Right forelimb (tissue), 1 donor: ENCODE measurements around the gene ZNF787.
"Not testable (repeated sequence)": the region's sequence is repeated elsewhere in the genome, so short reads cannot be mapped to it uniquely, and the experiment has no call there.

Source experiments
- DNase-seq: peaks from one replicate; pipeline ENCODE4 v3.0.0-alpha.2; 2018

Gene ZNF787

GRCh38 chr19:56121180-56122167, at the start of gene ZNF787:
Gene ZNF787, minus strand, starts transcription at chr19:56121295. Its CDS starts 18,078 bp downstream, at chr19:56103217.
- peak; percentile 99 for DNase-seq

GRCh38 chr19:56170261-56170660, 49.2 kb upstream of the ZNF787 start:
- DNase-seq = no peak

GRCh38 chr19:56167064-56167578, 46.0 kb upstream of the ZNF787 start:
- DNase-seq = no peak

- DNase-seq = no peak
Observed at GRCh38 chr19:56163097-56163496, 42.0 kb upstream of the ZNF787 start.

- no peak for DNase-seq
Observed at GRCh38 chr19:56162258-56162657, 41.2 kb upstream of the ZNF787 start.

GRCh38 chr19:56161534-56161933, 40.4 kb upstream of the ZNF787 start:
- no peak for DNase-seq

GRCh38 chr19:56159622-56160271, 38.7 kb upstream of the ZNF787 start:
- no peak for DNase-seq

GRCh38 chr19:56159009-56159559, 38.0 kb upstream of the ZNF787 start:
- no peak for DNase-seq

- no peak for DNase-seq
Observed at GRCh38 chr19:56158170-56158757, 37.2 kb upstream of the ZNF787 start.

GRCh38 chr19:56156768-56157167, 35.7 kb upstream of the ZNF787 start:
- no peak for DNase-seq

- DNase-seq = no peak
Observed at GRCh38 chr19:56155124-56155687, 34.1 kb upstream of the ZNF787 start.

- DNase-seq = no peak
Observed at GRCh38 chr19:56153507-56153906, 32.4 kb upstream of the ZNF787 start.

- no peak for DNase-seq
Observed at GRCh38 chr19:56152644-56153043, 31.5 kb upstream of the ZNF787 start.

GRCh38 chr19:56150358-56150757, 29.3 kb upstream of the ZNF787 start:
- no peak for DNase-seq

GRCh38 chr19:56149656-56150038, 28.6 kb upstream of the ZNF787 start:
- DNase-seq = no peak

- DNase-seq = not testable (repeated sequence)
Observed at GRCh38 chr19:56148955-56149655, 28.0 kb upstream of the ZNF787 start.

GRCh38 chr19:56148096-56148495, 27.0 kb upstream of the ZNF787 start:
- no peak for DNase-seq

GRCh38 chr19:56147307-56147706, 26.2 kb upstream of the ZNF787 start:
- DNase-seq = no peak

- DNase-seq = no peak
Observed at GRCh38 chr19:56146904-56147303, 25.8 kb upstream of the ZNF787 start.

GRCh38 chr19:56145698-56146097, 24.6 kb upstream of the ZNF787 start:
- DNase-seq = no peak

- DNase-seq = no peak
Observed at GRCh38 chr19:56144831-56145230, 23.7 kb upstream of the ZNF787 start.

GRCh38 chr19:56144376-56144775, 23.3 kb upstream of the ZNF787 start:
- DNase-seq = no peak
